GM23248 (cell line): ENCODE data around the gene CDS2.

Experiments
- EZH2 ChIP-seq: fragments of 200-600 bp; sonication (generic); IDR thresholded peaks from 2 replicates; pipeline ENCODE4 v1.6.1; 2018; ENCODE audit warnings: antibody characterized with exemption, mild to moderate bottlenecking; ENCODE audit not compliant: insufficient read depth, poor library complexity, severe bottlenecking
- EZH2phosphoT487 ChIP-seq: fragments of 200-600 bp; sonication (generic); IDR thresholded peaks from 2 replicates; pipeline ENCODE4 v1.6.1; 2018; ENCODE audit warnings: antibody characterized with exemption, moderate library complexity, mild to moderate bottlenecking, low read depth; ENCODE audit not compliant: insufficient read depth

DNA sequence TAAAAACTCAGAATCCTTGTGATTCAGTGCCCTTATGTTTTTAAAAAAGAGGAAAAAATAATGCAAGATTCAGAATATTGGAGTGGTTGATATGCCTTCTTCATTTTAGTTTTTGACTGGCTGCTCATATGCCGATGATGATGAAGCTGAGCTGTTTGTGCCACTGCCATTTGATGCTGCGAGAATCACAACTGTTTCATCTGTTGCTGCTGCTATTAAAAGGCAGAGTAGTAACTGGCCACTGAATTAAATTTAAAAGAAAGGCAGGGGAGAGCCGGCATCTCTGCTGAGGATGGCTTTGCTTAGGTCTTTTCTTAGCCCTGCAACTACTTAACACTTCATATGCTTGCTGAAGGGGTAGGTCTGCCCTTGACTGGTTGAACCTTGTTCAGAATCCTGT is 33.1 kb downstream of the CDS2 start:
- TF ChIP-seq EZH2 = no peak
- TF ChIP-seq EZH2phosphoT487 = no peak
